NT2/D1 (cell line): Measurements from ENCODE around the gene ELMOD3.
"Not testable (repeated sequence)": the region's sequence is repeated elsewhere in the genome, so short reads cannot be mapped to it uniquely, and the experiment has no call there.

Source experiments
- DNase-seq: peaks from one replicate; pipeline ENCODE4 v3.0.0-alpha.2; 2011; ENCODE audit warnings: low read depth, low spot score
- H3K27me3 ChIP-seq: 2 replicates; pipeline ENCODE4 v1.6.0; 2011; ENCODE audit warnings: mild to moderate bottlenecking; ENCODE audit not compliant: insufficient read length, insufficient read depth
- H3K36me3 ChIP-seq: 2 replicates; pipeline ENCODE4 v1.6.1; 2011; ENCODE audit warnings: mild to moderate bottlenecking, low read length, mixed read lengths; ENCODE audit not compliant: insufficient read depth, insufficient read length
- H3K4me1 ChIP-seq: 2 replicates; pipeline ENCODE4 v1.5.1; 2011; ENCODE audit not compliant: insufficient read depth, insufficient read length
- H3K4me3 ChIP-seq: 2 replicates; pipeline ENCODE4 v1.5.1; 2011; ENCODE audit warnings: low read depth; ENCODE audit not compliant: insufficient read length
- H3K9ac ChIP-seq: 2 replicates; pipeline ENCODE4 v1.6.0; 2011; ENCODE audit warnings: low read depth; ENCODE audit not compliant: insufficient read length
- H3K9me3 ChIP-seq: 2 replicates; pipeline ENCODE4 v1.5.1; 2011; ENCODE audit warnings: mild to moderate bottlenecking, low read length; ENCODE audit not compliant: insufficient read depth
- SUZ12 ChIP-seq: IDR thresholded peaks from 2 replicates; pipeline ENCODE4 v1.6.1; 2011; ENCODE audit not compliant: insufficient read length, insufficient read depth; ENCODE audit errors: extremely low read depth
- YY1 ChIP-seq: IDR thresholded peaks from 2 replicates; pipeline ENCODE4 v1.6.1; 2011; ENCODE audit not compliant: insufficient read length, insufficient read depth
- ZNF274 ChIP-seq: IDR thresholded peaks from 2 replicates; pipeline ENCODE4 v1.6.1; 2011; ENCODE audit warnings: mild to moderate bottlenecking, low read depth, low read length

ELMOD3 gene

DNA sequence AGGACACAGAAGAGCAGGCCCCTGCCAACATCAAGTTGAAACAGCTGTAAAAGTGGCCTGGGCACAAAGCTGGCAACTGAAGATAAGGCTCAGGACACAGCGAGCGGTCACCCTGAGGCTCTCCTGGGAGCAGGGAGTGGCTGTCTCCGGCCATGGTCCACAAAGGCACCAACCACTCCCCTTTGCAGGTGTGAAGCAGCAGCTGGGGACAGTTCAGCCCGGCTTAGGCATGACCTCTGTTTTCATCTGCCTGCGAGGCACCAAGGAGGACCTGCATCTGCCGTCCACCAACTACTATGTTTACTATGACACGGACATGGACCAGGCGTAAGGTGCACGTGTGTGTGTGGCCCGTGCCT lies 39.7 kb upstream of the ELMOD3 start:
- Histone ChIP-seq H3K9ac (no peak overlapping the region), H3K4me1 (no peaks in the 10 kb centered on the region), H3K27me3 (no peaks in the 10 kb centered on the region), H3K4me3 (no peak overlapping the region), H3K9me3 (no peaks in the 10 kb centered on the region), H3K36me3 (peaks cover 32% of the 10 kb centered on the region)
- TF ChIP-seq SUZ12 = no peak
- no peak for TF ChIP-seq YY1
- no peak for TF ChIP-seq ZNF274
- no peak for DNase-seq

DNA sequence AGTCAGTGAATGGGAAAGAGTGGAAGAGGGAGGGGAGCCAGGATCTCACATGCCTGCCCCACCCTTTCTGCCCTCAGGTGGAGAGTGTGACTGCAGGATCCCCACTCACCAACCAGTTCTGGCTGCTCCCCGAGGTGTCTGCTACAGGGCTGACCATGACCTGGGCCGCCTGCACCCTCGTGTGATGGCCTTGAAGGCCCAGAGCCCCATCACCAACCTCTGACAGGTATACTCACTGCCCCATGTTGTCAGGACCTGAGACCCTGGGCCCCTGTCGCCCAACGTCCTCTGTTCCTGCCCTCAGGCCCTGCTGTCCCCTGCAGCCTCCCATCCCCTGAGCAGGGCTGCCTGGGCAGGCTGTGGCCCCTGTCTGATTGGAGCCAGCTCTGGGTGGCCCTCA lies 38.6 kb upstream of the ELMOD3 start:
- not testable (repeated sequence) for H3K9me3 ChIP-seq, H3K27me3 ChIP-seq, H3K4me3 ChIP-seq, H3K4me1 ChIP-seq, DNase-seq, H3K9ac ChIP-seq
- H3K36me3 ChIP-seq = peaks cover 43% of the 10 kb centered on the region

DNA sequence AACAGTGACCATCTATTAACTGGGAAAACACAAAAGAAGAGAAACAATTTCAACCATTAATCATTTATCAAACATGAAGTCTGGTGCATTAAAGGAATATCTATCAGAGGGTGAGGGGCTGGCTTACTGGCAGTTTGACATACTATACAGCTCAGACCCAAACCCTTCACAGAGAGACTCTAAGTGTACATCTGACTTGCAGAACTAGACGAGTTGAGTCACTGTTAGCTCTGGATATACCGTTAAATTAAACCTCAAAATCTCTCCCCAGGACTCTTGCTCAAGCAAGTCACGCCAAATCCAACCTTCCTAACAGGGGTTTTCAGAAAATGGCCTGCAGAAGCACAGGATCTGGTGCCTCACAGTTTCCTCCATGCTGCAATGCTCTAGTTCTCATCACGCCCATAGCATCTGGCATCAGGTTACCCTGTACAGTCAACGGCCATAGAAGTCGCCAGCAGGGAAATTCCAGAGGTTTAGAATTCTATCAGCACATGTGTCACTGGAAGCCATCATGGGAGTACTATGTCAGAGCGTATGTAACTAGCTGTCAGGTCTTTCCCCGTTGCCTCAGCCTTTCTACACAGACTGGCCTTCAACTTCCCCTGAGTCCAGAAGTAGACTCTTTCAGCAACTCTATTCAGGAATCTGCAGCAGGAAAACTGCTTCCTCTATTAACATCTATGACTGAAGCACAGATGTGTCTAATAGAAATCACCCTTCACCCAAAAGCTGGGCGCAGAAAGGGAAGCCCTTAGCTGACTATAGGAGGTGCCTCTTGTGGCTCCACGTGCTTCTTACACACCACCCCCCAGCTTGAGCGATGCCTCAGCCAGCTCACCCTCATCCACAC lies 36.1 kb upstream of the ELMOD3 start:
- DNase-seq = no peak
- Histone ChIP-seq H3K9me3 (no peaks in the 10 kb centered on the region), H3K9ac (no peak overlapping the region), H3K27me3 (no peaks in the 10 kb centered on the region), H3K36me3 (peaks cover 64% of the 10 kb centered on the region), H3K4me3 (no peak overlapping the region), H3K4me1 (no peaks in the 10 kb centered on the region)
- no peak for TF ChIP-seq SUZ12
- no peak for TF ChIP-seq ZNF274
- TF ChIP-seq YY1 = no peak

DNA sequence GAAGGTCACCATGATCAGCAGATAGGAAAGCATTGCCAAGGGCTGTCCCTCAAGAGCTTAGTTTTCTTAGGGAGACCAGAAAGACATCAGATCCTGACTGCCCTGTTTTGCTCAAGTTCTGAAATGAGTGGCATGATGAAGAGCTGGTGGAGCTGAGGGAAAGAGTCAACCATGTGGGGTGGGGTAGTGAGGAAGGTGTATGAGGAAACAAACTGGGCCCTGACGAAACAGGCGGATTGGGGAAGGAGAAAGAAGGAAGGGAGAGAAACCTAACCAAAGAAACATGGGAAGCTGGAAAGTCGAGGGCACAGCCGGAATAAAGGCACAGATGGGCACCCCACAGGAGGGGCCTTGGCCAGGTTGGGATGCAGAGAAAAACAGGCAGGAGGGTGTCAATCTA lies 34.8 kb upstream of the ELMOD3 start:
- Histone ChIP-seq H3K4me3 (no peak overlapping the region), H3K9me3 (no peaks in the 10 kb centered on the region), H3K27me3 (no peaks in the 10 kb centered on the region), H3K4me1 (no peaks in the 10 kb centered on the region), H3K9ac (no peak overlapping the region), H3K36me3 (peaks cover 71% of the 10 kb centered on the region)
- no peak for DNase-seq
- TF ChIP-seq YY1 (no peak), SUZ12 (no peak), ZNF274 (no peak)

DNA sequence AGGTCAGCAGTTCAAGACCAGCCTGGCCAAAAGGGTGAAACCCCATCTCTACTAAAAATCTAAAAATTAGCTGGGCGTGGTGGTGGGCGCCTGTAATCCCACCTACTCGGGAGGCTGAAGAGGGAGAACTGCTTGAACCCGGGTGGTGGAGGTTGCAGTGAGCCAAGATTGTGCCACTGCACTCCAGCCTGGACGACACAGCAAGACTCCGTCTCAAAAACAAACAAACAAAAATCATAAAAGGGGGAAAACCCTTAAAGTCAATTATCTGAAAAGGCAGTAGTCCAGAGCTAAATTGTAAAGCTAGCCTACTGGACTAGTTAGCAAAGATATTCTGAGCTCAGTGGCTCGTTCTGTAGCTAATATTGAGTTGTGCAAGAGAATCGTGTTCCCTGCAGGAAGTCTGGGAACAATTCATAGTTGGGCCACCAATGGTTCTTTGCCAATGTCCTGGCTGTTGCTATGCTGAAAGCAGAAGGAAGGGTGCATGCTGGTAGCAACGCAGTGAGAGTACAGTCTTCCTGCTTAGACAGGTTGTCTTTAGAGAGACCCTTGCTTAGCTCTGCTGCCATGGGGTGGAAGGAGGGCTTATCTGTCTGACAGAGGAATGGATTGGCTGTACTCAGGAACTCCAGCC lies 31.1 kb upstream of the ELMOD3 start:
- H3K4me1 ChIP-seq = no peaks in the 10 kb centered on the region
- TF ChIP-seq ZNF274 (no peak), SUZ12 (no peak), YY1 (no peak)
- no peak overlapping the region for H3K4me3 ChIP-seq
- peaks cover 75% of the 10 kb centered on the region for H3K36me3 ChIP-seq
- H3K27me3 ChIP-seq = no peaks in the 10 kb centered on the region
- H3K9me3 ChIP-seq = no peaks in the 10 kb centered on the region
- H3K9ac ChIP-seq = no peak overlapping the region
- DNase-seq = no peak

DNA sequence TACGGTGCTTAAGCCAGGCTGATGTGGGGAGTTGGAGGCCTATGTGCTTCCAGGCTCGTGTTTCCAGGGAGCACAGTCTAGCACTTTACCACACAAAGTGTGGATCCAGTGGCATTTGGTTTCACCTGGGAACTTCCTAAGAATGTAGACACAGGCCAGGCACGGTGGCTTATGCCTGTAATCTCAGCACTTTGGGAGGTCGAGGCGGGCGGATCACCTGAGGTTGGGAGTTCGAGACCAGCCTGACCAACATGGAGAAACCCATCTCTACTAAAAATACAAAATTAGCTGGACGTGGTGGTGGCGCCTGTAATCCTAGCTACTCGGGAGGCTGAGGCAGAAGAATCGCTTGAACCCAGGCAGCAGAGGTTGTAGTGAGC lies 30.6 kb upstream of the ELMOD3 start:
- DNase-seq, H3K9ac ChIP-seq, H3K4me3 ChIP-seq, H3K9me3 ChIP-seq, H3K27me3 ChIP-seq, H3K4me1 ChIP-seq: not testable (repeated sequence)
- H3K36me3 ChIP-seq = peaks cover 71% of the 10 kb centered on the region

DNA sequence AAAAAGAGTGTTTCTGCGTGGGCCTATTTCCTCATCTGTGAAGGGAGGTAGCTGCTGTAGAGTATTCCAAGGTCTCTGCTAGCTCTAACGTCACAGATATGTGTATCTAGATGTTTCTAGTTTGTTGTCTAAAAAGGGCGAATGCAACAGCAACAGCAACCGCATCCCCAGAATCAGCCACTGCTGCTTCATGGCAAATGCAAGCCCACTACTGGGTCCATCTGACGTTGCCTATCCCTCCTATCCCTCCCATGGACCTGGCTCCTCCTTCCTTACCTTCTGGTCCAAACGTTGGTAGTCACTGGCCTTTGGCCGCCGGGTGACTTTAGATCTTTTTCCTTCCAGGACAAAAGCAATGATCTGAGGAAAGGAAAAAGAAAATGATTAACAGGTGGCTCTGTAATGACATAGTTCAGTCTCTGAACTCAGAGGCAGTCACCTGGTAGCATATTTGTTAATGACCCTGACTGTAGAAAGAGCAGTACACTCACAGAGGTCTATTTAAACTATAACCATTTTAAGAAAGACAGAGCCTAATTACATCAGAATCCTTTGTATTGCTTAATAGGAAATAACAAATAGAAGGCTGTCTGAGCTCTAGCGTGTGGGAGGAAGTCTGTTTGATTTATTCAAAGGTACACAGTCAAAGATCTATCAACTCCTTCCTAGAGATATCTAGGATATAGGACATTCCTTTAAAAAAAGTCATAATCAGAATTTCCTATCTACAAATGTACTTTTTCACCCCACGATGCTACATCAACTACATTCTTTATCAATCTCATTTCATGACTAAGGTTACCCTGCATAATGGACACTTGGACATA lies 29.7 kb upstream of the ELMOD3 start:
- H3K27me3 ChIP-seq = no peaks in the 10 kb centered on the region
- DNase-seq = no peak
- H3K4me1 ChIP-seq = no peaks in the 10 kb centered on the region
- H3K9ac ChIP-seq = no peak overlapping the region
- peaks cover 65% of the 10 kb centered on the region for H3K36me3 ChIP-seq
- H3K4me3 ChIP-seq = no peak overlapping the region
- TF ChIP-seq ZNF274 (no peak), YY1 (no peak), SUZ12 (no peak)
- no peaks in the 10 kb centered on the region for H3K9me3 ChIP-seq
